GM10847 (cell line): Measurements from ENCODE around the gene C2orf76.

Source experiments
- POLR2A ChIP-seq: IDR thresholded peaks from 2 replicates; pipeline ENCODE4 v1.6.1; 2011; ENCODE audit not compliant: insufficient read length; ENCODE audit errors: extremely low read depth

The C2orf76 gene

DNA sequence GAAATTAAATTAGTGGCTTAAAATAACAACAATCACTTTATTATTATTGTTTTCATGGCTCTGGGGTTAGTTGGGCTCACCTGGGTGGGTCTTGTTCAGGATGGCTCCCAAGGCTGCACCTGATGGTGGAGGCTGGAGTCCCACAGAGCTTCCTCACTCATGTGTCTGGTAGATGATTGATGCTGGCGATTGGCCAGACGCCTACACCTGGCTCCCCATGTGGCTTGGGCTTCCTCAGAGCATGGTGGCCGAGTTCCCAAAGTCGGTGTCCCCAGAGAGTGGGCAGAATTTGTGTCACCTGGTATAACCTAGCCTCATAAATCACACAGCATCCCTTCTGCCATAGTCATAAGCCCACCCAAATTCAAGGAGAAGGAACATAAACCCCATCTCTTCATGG is 18.3 kb upstream of the C2orf76 start:
- TF ChIP-seq POLR2A: no peak

DNA sequence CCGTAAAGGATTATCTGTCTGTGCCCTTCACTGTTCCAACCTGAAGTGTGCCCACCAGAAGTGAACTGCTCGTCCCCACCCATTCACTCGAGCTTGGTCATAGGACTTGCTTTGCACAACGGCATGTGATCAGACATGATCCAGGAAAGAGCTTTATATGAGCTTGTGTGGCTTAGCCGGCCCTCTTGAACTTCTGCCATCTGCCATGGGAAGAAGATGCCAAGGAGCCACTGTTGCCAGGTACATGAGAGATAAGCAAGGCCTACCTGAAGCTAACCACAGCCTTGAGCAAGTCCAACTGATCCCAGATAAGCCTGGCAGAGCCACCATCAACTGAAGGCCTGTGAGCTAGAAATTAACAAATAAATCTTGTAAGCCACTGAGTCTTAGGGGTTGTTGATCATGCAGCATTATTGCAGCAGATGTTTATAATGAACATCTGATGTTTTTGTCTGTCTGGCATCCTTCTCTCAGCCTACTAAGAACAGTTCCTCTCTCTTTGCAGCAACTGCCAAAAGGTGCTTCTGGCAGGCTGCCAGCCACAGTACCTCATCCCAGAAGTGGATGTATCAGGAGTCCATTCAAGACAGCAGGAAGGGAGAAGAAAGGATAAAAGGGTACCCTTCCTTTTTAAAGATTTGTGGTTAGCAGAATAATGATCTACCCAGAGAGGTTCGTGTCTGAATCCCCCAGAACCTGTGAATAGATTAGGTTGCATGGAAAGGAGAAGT is 16.9 kb upstream of the C2orf76 start:
- TF ChIP-seq POLR2A: no peak

DNA sequence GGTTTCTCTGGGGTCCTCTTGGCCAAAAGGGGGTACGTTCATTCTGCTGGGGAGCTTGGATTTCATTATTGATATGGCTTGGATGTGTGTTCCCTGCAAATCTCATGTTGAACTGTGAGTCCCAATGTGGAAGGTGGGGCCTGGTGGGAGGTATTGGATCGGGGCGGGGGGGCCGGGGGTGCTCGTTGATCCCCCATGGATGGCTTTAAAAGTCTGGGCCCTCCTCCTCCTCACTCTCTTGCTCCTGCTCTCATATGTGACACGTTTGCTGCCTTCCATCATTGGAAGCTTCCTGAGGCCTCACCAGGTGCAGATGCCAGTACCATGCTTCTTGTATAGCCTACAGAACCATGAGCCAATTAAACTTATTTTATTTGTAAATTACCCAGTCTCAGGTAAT is 11.9 kb upstream of the C2orf76 start:
- no peak for TF ChIP-seq POLR2A

DNA sequence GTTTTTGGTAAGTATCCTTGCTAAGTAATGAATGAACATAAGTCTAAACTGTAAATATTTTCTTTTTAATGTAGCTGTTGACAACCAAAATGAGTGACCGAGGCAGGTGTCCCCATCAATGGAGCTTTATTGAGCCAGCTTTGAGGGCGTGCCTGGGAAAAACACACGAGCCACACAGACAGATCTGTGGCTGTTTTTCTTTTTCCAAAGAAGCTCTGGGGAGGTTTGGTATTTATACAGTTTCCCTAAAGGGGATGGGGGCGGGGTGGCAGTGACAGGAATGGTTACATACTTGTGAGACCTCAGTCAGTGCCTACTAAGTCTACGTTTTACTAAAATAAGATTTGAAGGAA is 11.3 kb upstream of the C2orf76 start:
- TF ChIP-seq POLR2A: no peak

DNA sequence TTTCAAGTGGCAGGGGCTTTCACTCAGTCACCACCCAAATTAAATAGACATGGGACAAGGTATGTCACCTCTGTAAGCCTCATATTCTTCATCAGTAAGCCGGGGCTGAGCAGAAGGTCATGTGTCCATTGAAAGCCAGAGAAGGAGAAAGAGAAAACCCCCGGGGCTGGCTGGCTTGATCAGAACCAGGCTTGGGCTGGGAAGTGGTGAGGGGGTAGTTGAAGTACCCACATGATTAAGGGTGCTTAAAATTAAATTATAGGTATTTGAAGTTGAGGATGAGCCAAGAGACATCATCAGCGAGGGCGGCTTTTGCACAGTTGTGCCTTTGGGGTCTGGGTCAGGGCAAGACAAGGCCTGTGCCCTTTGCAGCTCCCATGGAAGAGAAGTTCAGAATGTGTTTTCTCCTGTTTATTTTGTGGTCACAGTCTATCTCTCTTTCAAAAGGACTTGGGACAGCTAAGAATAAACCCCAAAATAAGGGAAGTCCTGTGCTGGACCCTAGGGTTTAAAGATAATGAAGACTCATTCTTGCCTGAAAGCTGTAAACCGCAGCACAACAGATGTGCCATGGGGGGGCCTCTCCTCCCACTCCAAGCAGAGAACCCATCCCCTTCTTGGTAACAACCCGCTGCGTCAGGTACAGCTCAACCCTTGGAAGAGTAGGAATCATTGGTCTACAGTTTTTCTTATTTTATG is 10.8 kb upstream of the C2orf76 start:
- no peak for TF ChIP-seq POLR2A

DNA sequence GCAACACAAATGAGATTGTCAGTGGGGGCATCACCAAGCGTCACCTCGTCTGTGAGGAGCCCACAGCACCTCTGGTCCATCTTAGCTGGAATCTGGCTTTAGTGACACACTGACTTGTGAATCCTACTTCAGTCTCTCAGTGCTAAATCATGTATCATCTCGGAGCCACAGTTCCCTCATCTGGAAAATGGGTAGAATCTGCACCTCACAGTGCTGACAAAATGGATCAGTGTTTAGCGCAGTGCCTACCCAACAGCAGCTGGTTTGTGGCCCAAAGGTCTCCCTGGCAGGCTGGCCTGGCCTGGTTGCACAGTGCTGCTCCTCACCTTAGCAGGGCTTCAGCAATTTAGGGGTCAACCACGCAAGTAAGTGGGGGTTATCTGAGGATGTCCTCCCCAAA is 10.2 kb upstream of the C2orf76 start:
- TF ChIP-seq POLR2A: no peak

DNA sequence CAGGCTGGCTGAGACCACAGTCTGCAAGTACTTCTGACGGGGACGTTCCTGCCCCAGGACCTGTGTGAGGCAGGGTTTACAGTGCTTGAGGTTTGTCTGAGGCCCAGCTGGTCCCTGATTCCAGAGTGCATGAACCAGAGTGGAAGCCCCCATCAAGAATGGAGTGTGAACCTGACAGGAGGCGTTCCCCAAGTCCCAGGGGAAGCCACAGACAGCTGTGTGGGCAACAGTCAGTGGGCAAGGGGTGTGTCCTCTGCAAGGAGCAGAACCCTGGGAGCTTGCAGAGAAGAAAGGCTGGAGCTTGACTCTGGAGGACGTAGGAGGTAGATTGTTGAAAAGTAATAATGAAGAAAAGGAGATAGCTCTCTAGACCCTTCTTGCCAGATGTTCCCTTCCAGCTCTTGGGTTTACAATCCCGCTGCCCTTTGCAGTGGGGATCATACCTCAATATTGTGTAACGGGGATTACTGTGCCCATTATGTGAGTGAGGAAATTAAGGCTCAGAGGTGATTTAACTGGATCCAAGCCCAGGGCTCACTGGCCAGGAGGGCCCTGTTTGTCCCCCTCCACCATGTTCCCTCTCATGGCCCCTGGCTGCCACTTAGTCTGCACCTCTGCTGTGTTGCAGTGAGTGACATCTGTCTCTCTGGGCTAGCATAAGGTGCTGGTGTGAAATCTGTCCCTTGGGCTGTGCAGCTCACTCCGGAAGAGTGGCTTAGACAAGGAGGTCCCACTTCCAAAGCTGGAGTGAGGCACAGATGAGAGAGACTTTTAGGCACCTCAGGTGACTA is 6.3 kb upstream of the C2orf76 start:
- no peak for TF ChIP-seq POLR2A

DNA sequence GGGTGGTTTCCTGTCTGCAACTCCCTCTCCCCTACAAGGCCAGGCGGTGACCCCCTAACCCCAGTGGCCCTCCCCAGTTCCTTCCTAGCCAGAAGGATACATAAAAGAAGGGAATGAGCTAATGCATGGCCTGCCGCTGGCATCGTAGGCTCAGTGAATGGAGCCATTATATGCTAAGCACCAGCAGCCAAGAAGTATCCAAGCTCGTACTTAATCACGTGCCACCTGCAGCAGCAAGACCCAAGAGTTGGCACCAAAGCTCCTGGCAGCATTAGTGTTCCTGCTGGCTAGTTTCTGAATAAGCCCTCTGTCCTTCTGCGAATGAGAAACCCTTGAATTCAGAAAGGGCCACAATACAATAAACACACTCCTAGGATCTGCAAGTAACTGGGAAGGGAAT is 4.5 kb upstream of the C2orf76 start:
- TF ChIP-seq POLR2A: no peak

DNA sequence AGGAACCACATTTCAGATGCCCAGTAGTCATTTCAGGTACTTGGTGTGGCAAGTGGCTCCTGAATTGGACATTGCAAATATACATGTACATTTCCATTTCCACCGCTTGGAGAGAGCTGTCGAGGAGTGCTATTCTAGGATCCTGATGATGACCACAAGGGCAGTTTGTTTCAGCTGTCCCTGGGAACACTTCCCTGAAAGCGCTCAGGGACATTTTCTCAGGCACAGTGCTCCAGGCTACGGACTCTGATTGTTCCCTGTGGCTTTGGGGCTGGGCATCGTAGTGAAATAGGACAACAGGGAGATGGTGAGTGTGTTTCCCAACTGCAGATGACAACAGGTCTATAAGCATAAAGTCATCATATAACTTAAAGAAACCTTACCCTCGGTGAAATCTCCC is 3.2 kb upstream of the C2orf76 start:
- TF ChIP-seq POLR2A: no peak

DNA sequence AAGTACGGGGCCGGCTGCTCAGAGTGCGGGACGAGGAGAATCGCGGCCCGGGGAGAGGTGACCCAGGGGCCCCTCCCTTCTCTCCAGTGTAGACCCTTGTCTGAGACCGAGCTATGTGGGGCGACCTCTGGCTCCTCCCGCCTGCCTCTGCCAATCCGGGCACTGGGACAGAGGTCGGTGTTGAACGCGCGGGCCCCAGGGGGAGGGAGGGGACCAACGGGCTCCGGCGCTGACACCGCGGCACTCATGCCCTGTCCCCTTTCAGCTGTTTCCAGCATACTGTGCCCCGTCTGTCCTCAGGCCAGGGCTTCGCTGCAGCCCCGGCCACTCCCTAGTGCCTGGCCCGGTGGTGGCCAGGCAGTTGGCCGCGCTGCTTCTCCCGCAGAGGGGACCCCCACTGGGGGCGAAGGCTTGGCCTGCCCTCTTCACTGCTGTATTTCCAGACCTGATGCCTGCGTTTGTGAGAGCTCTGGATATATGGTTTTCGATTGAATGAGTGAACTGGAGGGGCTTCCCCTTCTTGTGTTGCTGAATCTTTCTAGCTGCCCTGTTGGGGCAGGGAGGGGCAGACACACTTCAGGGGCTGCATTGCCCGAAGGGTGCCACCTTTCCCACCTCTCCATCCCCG is 952 bp upstream of the C2orf76 start:
- no peak for TF ChIP-seq POLR2A

DNA sequence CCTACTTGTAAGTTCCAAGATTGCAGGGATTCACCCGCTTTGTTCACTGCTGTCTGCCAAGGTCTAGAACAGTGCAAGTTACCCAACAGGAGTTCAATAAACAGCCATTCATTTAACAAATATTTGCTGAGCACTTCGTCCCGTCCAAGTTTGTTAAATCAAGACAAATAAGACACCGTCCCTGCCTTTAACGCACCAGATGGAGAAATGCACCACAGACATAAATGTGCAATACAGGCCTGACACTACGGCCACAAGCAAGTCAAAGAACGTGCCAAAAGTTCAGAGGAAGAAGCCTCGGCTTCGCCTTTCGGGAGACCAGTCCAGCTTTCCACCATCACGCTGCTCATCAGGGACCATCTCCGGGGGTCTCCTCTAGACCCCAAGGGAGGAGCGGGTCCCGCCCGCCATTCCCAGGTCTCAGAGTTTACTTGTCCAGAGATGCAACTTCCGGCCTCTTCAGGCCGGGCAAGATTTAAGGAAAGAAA is 429 bp downstream of the C2orf76 start:
- TF ChIP-seq POLR2A: no peak

DNA sequence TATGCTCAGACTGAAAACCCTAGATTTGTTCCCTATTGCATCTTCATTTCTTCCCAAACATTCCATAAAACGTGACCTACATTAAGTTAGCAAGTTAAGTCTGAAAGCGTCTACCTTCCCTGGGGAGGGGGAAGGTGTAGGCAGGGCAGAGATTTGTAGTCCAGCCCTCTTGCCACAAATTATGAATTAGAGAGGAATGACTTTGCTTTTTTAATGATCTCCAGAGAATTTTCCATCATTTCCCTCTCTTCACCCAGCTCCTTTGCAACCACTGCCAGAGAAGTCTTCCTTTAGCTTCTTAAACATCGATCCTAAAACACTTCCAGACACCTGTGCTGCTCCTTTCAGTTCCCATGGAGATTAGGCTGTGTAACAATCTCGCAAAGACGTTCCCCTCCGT is 1.2 kb downstream of the C2orf76 start:
- no peak for TF ChIP-seq POLR2A

DNA sequence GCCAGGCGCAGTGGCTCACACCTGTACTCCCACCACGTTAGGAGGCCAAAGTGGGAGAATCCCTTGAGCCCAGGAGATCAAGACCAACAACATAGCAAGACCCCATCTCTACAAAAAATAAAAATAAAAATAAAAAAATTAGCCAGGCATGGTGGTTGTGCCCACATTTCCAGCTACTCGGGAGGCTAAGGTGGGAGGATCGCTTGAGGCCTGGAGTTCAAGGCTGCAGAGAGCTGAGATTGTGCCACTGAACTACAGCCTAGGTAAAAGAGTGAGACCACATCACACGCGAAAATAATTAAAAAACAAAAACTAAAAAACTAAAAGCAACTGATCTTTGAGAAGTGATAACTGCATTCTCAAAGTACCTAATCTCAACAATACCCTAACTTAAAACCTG is 1.8 kb downstream of the C2orf76 start:
- no peak for TF ChIP-seq POLR2A

DNA sequence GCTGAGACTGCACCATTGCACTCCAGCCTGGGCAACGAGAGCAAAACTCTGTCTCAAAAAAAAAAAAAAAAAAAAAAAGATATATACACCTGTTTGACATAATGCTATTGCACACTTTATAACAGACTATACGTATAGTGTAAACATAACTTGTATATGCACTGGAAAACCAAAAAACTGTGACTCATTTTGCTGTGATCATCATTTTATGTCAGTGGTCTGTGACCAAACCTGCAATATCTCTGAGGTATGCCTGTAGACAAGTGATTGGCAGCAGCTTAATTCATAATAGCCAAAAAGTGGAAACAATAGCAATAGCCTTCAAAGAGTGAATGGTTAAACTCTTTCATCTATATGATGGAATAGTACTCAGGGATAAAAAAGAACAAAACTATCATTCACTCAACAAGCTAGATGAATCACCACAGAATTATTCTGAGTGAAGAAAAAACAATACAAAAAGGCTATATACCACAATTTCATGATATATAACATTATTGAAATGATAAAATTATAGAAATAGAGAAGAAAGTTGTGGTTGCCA is 6.1 kb downstream of the C2orf76 start:
- TF ChIP-seq POLR2A: no peak

DNA sequence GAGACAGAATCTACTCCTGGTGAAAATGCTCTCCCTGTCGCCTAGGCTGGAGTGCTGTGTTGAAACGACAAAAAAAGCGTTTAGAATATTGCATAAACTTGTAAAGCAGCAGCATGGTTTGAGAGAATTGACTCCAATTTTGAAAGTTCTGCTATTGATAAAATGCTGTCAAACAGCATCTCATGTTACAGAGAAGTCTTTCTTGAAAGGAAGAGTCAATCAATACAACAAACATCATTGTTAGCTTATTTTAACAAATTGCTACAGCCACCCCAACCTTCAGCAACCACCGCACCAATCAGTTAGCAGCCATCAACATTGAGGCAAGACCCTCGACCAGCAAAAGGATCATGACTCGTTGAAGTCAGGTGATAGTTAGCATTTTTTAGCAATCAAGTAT is 6.9 kb downstream of the C2orf76 start:
- TF ChIP-seq POLR2A: no peak
